Measurements from ENCODE around the gene SKOR1. TPM values are rescaled to one million over a fixed set of nuclear protein-coding genes. Genes with fewer than 3 reads are reported as not detected.

Gene SKOR1
- total and polyA plus RNA-seq, 2 experiments from 2014 or later: 0.23 to 0.52 TPM

- no peak overlapping the region for H2AFZ ChIP-seq
- H3K9me3 ChIP-seq (ENCODE audit: low read depth): no peaks in the 10 kb centered on the region
- WGBS (ENCODE audit: low lambda C conversion rate, missing lambda C conversion rate): 77% methylated on average over 4 of the region's 4 CpGs
- TF ChIP-seq EZH2 (IDR thresholded peaks at IDR 0.05; ENCODE audit: borderline replicate concordance): no peak
- no peak for TF ChIP-seq CTCF (IDR thresholded peaks at IDR 0.05; ENCODE audit: poor library complexity)
- no peak for TF ChIP-seq EZH2phosphoT487 (IDR thresholded peaks at IDR 0.05; ENCODE audit: low read depth, severe bottlenecking, unreplicated experiment)
- peaks cover 7% of the 10 kb centered on the region for H3K4me1 ChIP-seq (ENCODE audit: insufficient read depth)
- H3K9me2 ChIP-seq (replicated peaks; ENCODE audit: insufficient read depth): no peaks in the 10 kb centered on the region
- H4K20me1 ChIP-seq (ENCODE audit: insufficient read depth, poor library complexity, severe bottlenecking): no peaks in the 10 kb centered on the region
- H3K36me3 ChIP-seq (replicated peaks; ENCODE audit: insufficient read depth, low read depth): no peaks in the 10 kb centered on the region
- H3K79me2 ChIP-seq: no peaks in the 10 kb centered on the region
- no peak for DNase-seq (ENCODE audit: low spot score)
- H3K27me3 ChIP-seq: no peaks in the 10 kb centered on the region
- H3K4me2 ChIP-seq: no peak overlapping the region
- H3K4me3 ChIP-seq: no peak overlapping the region
- no peak overlapping the region for H3K27ac ChIP-seq
These were observed 25.8 kb downstream of the SKOR1 start for GRCh38 chr15:67850994-67851571.

- Histone ChIP-seq H3K27ac (no peak overlapping the region), H3K4me1 (ENCODE audit: insufficient read depth) (peaks cover 7% of the 10 kb centered on the region), H3K4me2 (no peak overlapping the region), H3K9me2 (replicated peaks; ENCODE audit: insufficient read depth) (no peaks in the 10 kb centered on the region), H4K20me1 (ENCODE audit: insufficient read depth, poor library complexity, severe bottlenecking) (no peaks in the 10 kb centered on the region), H3K9me3 (ENCODE audit: low read depth) (no peaks in the 10 kb centered on the region), H2AFZ (no peak overlapping the region), H3K36me3 (replicated peaks; ENCODE audit: insufficient read depth, low read depth) (no peaks in the 10 kb centered on the region), H3K27me3 (no peaks in the 10 kb centered on the region), H3K79me2 (no peaks in the 10 kb centered on the region), H3K4me3 (no peak overlapping the region)
- TF ChIP-seq CTCF (IDR thresholded peaks at IDR 0.05; ENCODE audit: poor library complexity) (no peak), EZH2phosphoT487 (IDR thresholded peaks at IDR 0.05; ENCODE audit: low read depth, severe bottlenecking, unreplicated experiment) (no peak), EZH2 (IDR thresholded peaks at IDR 0.05; ENCODE audit: borderline replicate concordance) (no peak)
- DNase-seq (ENCODE audit: low spot score): no peak
- 85% methylated on average over 3 of the region's 3 CpGs for WGBS (ENCODE audit: low lambda C conversion rate, missing lambda C conversion rate)
These were observed 27.1 kb downstream of the SKOR1 start for GRCh38 chr15:67852418-67852817.

DNA sequence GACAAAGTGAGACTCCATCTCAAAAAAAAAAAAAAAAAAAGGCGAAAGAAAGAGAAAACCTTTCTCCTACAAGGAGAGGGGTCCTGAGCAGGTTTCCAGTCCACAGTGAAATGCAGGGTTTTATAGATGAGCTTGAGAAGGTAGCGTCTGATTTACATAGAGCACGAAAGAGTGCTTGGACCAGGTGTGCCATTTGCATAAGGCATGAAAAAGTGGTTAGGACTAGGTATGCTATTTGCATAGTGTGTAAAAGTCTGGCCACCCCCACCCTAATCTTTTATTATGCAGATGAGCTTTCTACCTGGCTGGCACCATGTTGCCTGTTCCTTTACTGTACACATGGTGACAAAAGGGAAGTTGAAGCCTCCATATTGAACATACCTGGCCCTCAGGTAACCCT lies 28.1 kb downstream of the SKOR1 start:
- no peak for TF ChIP-seq EZH2phosphoT487 (IDR thresholded peaks at IDR 0.05; ENCODE audit: low read depth, severe bottlenecking, unreplicated experiment)
- TF ChIP-seq EZH2 (IDR thresholded peaks at IDR 0.05; ENCODE audit: borderline replicate concordance): no peak
- TF ChIP-seq CTCF (IDR thresholded peaks at IDR 0.05; ENCODE audit: poor library complexity): no peak
- Histone ChIP-seq H3K9me2 (replicated peaks; ENCODE audit: insufficient read depth) (no peaks in the 10 kb centered on the region), H3K27ac (no peak overlapping the region), H3K9me3 (ENCODE audit: low read depth) (no peaks in the 10 kb centered on the region), H3K4me2 (no peak overlapping the region), H4K20me1 (ENCODE audit: insufficient read depth, poor library complexity, severe bottlenecking) (no peaks in the 10 kb centered on the region), H3K27me3 (no peaks in the 10 kb centered on the region), H2AFZ (no peak overlapping the region), H3K79me2 (no peaks in the 10 kb centered on the region), H3K4me1 (ENCODE audit: insufficient read depth) (peaks cover 7% of the 10 kb centered on the region), H3K4me3 (no peak overlapping the region), H3K36me3 (replicated peaks; ENCODE audit: insufficient read depth, low read depth) (no peaks in the 10 kb centered on the region)
- DNase-seq (ENCODE audit: low spot score): no peak
- whole genome bisulfite sequencing (ENCODE audit: low lambda C conversion rate, missing lambda C conversion rate): 85% methylated on average over 3 of the region's 3 CpGs
